Activated T-helper 2 cell treated with anti-CD3 and anti-CD28 coated beads, Interferon-gamma antibody, Interleukin-2, Interleukin-4, amounts not matched to agents 10 μg/mL and 5 μg/mL and 100 μg/mL, durations not matched to agents 14 hours and 24 hours and 36 hours (primary cell): ENCODE measurements around the gene CYYR1. TPM values are rescaled to one million over a fixed set of nuclear protein-coding genes. Genes with fewer than 3 reads are reported as not detected.

Source experiments
- DNase-seq: peaks from one replicate; pipeline ENCODE4 v3.0.0; 2021; ENCODE audit warnings: low spot score
- H3K27ac Mint-ChIP-seq: one replicate; pipeline ENCODE4 v1.8.0; 2021; ENCODE audit warnings: mixed read lengths
- H3K27me3 Mint-ChIP-seq: one replicate; pipeline ENCODE4 v1.8.0; 2021; ENCODE audit warnings: low read depth, mixed read lengths
- H3K36me3 Mint-ChIP-seq: one replicate; pipeline ENCODE4 v1.8.0; 2021; ENCODE audit warnings: low read depth, mixed read lengths
- H3K4me1 Mint-ChIP-seq: one replicate; pipeline ENCODE4 v1.8.0; 2021; ENCODE audit warnings: low read depth, mixed read lengths
- H3K4me3 Mint-ChIP-seq: one replicate; pipeline ENCODE4 v1.8.0; 2021; ENCODE audit warnings: low read depth, mild to moderate bottlenecking, moderate library complexity, mixed read lengths
- H3K9me3 Mint-ChIP-seq: one replicate; pipeline ENCODE4 v1.8.0; 2021; ENCODE audit warnings: mixed read lengths
- intact Hi-C: fragments of 100-400 bp; cut with micrococcal nuclease; formaldehyde crosslinking; loops from one replicate; pipeline ENCODE4 v1.15.1; 2023
- total RNA-seq: library from RNA; stranded (reverse); gene quantifications from 2 replicates; pipeline ENCODE4 v1.2.3, GENCODE V29; 2022

The CYYR1 gene
- total RNA-seq, 1 donor from 2014 or later = 0.07 TPM

DNA sequence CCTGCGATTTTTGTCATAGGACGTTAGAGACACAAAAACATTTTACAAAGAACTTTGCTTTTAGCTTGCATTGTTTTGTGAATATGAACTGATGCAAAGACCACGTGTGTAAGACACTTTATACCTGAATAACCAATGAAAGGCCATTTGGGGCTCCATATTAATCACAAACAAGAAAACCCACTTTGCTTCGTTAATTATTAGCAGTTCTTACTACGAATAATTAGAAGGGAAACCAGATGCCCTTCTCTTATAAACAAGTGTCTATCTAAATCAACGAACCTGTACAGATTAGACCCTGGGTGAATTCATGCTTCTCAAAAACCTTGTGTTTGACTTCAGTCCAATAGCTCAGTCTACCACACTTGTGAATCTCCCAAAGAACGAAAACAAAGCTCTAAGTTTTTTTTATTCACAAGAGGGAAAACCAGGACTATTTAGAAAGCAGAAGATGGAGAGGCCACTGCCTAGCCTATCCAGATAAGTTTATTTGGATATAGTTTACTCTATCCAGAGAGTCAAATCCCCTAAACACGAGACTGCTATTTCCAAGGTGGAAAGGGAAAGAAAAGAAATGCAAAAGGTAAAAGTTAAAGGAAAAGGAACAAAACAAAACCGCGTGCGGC lies 897 bp downstream of the CYYR1 start:
- Mint-ChIP-seq H3K4me3 (peak overlapping the region; percentile 56), H3K4me1 (peaks cover 2% of the 10 kb centered on the region), H3K9me3 (peaks cover 10% of the 10 kb centered on the region), H3K27me3 (peaks cover 20% of the 10 kb centered on the region), H3K27ac (no peak overlapping the region), H3K36me3 (no peaks in the 10 kb centered on the region)
- DNase-seq = no peak
- intact Hi-C loops = no loop called here

DNA sequence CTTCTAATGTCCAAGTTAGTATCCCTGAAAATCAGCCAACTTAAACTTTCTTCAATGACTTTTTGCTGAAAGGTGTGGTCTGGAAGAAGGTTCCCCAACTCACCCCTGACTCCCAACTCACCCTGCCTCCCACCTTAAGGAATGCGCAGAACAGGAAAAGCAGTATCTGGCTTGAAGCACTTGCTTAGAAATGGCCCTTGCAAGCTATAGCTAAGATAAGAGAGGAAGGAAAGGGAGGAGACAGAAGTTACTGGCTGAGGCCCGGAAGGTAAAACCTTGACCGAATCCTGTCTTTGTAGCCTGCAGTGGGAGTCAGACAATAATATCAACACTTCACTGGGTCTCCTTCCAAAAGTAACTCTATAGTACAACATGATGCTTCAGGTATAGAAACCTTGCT lies 2.9 kb downstream of the CYYR1 start:
- H3K27ac Mint-ChIP-seq = no peak overlapping the region
- H3K9me3 Mint-ChIP-seq = peaks cover 10% of the 10 kb centered on the region
- DNase-seq = no peak
- no peaks in the 10 kb centered on the region for H3K36me3 Mint-ChIP-seq
- peaks cover 2% of the 10 kb centered on the region for H3K4me1 Mint-ChIP-seq
- no peak overlapping the region for H3K4me3 Mint-ChIP-seq
- intact Hi-C loops = no loop called here
- H3K27me3 Mint-ChIP-seq = peaks cover 20% of the 10 kb centered on the region

DNA sequence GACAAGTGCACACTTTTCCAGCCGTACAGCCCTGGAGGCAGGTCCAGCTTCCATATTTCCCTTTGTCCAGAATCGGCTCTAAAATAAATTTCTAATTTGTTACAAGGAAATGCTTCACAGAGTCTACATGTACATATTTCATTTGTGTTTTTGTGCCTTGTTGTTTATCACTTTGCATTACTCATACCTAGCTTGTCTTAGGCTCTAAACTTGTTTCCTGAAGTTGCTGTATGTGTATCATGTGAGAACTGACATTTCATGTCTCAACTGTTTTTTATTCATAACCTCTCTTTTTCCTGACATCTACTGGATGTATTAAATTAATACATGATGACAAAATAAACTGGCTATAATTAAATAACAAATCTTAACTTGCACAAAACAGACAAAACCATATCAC lies 7.5 kb downstream of the CYYR1 start:
- Mint-ChIP-seq H3K9me3 (no peaks in the 10 kb centered on the region), H3K27me3 (peaks cover under 1% of the 10 kb centered on the region), H3K4me3 (no peak overlapping the region), H3K4me1 (no peaks in the 10 kb centered on the region), H3K27ac (no peak overlapping the region), H3K36me3 (no peaks in the 10 kb centered on the region)
- intact Hi-C loops = no loop called here
- no peak for DNase-seq

DNA sequence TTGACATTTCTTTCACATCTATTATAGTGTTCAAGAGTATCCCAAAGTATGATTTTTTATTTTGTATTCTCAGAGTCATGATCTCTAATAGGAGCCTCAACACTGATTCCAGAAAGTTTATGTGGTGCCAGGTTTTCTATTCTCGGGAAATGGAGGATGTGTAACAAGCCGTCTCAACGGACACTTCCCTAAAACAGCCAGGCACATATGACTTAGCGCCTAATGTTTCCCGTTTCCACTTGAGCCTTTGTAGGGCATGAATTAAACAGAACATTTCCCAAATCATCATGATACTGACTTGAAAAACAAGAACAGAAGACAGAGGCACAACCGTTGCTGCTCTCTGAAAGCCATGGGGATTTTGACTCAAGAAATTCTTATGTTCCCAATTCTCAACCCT lies 8.0 kb downstream of the CYYR1 start:
- no peak overlapping the region for H3K4me3 Mint-ChIP-seq
- no peaks in the 10 kb centered on the region for H3K4me1 Mint-ChIP-seq
- DNase-seq = no peak
- intact Hi-C loops = no loop called here
- no peaks in the 10 kb centered on the region for H3K36me3 Mint-ChIP-seq
- no peaks in the 10 kb centered on the region for H3K27me3 Mint-ChIP-seq
- no peaks in the 10 kb centered on the region for H3K9me3 Mint-ChIP-seq
- H3K27ac Mint-ChIP-seq = no peak overlapping the region

DNA sequence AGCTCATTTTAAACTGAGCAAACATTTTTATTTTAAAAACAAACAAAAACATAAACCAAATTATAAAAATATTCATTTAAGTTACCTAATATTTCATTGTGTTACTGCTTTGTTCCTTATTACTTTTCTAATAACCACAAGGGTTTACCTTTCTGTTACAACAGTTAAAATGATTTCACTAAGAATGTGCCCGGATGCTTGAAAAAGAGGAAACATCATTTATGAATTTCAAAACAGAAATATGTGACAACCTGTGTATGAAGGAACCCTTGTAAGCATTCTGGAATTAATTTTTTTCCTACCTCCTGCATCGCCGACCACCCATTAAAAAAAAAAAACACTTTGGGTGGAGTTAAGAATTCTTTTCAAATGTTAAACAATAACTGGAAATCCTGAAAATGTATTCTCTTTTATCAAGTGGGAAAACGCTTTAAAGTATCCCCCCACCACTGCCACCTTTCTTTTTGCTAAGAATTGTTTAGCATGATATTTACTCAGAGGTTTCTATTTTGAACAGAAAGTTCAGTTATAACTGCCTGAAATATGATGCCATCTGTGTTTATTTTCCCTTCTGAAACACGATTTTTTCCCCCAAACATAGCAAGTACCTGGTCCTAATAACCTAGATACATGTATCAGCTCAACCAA lies 9.1 kb downstream of the CYYR1 start:
- H3K4me1 Mint-ChIP-seq = no peaks in the 10 kb centered on the region
- DNase-seq = no peak
- H3K27me3 Mint-ChIP-seq = no peaks in the 10 kb centered on the region
- no peaks in the 10 kb centered on the region for H3K36me3 Mint-ChIP-seq
- no peak overlapping the region for H3K4me3 Mint-ChIP-seq
- H3K9me3 Mint-ChIP-seq = no peaks in the 10 kb centered on the region
- H3K27ac Mint-ChIP-seq = no peak overlapping the region
- intact Hi-C loops = no loop called here

DNA sequence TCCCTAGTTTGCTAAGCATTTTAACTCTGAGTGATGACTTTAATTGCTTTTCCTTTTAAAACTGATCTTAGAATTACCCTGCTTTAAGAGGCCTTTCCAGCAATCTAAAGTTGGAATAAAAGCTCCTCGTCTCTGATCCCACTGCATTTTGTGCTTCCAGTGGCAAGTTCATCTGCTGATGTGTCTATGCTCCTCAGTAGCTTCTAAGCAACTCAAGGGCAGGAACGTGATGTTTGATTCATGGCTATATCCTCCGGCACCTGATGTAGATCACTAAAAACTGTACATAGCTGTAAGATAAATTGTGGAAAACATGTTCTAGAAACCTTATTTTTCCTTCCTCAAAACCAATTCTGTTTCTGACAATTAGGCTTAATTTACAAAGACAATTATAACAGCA lies 12.5 kb downstream of the CYYR1 start:
- no peak overlapping the region for H3K4me3 Mint-ChIP-seq
- H3K36me3 Mint-ChIP-seq = no peaks in the 10 kb centered on the region
- intact Hi-C loops = no loop called here
- no peak for DNase-seq
- no peaks in the 10 kb centered on the region for H3K27me3 Mint-ChIP-seq
- no peaks in the 10 kb centered on the region for H3K4me1 Mint-ChIP-seq
- no peaks in the 10 kb centered on the region for H3K9me3 Mint-ChIP-seq
- no peak overlapping the region for H3K27ac Mint-ChIP-seq

DNA sequence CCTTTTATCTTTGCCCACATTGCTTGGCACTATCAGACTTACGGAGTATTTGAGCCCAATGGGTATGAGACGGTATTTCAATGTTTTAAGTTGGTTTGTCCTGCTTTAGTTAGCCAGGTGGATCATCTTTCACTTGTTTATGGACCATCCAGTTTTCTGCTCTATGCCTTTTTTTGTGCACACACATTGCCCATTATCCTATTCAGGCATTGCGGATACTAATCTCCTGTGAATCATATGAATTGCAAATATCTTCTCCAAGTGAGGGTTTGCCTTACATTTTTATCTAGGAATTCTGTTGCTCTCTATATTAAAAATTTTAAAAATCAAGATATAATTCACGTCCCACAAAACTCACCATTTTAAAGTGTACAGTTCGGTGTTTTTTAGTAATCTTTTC lies 14.0 kb downstream of the CYYR1 start:
- Mint-ChIP-seq H3K27me3 (no peaks in the 10 kb centered on the region), H3K4me3 (no peak overlapping the region), H3K9me3 (no peaks in the 10 kb centered on the region), H3K4me1 (no peaks in the 10 kb centered on the region), H3K27ac (no peak overlapping the region), H3K36me3 (no peaks in the 10 kb centered on the region)
- DNase-seq = no peak
- intact Hi-C loops = no loop called here

DNA sequence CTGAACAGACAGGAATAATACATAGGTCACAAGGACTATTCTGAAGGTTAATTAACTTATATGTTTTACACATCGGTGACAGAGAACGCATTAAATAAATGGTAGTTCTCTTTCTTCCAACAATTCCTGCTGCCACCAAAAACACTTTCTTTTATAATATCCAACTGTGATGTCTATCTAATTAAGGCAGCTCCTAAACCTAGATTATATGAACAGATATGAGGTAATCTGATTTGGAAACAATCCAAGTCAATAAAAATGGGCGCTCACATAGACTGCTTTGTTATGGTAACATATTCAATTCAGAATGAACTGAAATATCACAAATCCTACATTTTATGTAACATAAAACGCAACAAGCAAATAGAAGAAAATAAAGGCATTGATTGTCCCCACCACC lies 16.0 kb downstream of the CYYR1 start:
- intact Hi-C loops = no loop called here
- H3K27ac Mint-ChIP-seq = no peak overlapping the region
- H3K4me1 Mint-ChIP-seq = no peaks in the 10 kb centered on the region
- DNase-seq = no peak
- no peaks in the 10 kb centered on the region for H3K9me3 Mint-ChIP-seq
- no peaks in the 10 kb centered on the region for H3K27me3 Mint-ChIP-seq
- H3K36me3 Mint-ChIP-seq = no peaks in the 10 kb centered on the region
- no peak overlapping the region for H3K4me3 Mint-ChIP-seq

DNA sequence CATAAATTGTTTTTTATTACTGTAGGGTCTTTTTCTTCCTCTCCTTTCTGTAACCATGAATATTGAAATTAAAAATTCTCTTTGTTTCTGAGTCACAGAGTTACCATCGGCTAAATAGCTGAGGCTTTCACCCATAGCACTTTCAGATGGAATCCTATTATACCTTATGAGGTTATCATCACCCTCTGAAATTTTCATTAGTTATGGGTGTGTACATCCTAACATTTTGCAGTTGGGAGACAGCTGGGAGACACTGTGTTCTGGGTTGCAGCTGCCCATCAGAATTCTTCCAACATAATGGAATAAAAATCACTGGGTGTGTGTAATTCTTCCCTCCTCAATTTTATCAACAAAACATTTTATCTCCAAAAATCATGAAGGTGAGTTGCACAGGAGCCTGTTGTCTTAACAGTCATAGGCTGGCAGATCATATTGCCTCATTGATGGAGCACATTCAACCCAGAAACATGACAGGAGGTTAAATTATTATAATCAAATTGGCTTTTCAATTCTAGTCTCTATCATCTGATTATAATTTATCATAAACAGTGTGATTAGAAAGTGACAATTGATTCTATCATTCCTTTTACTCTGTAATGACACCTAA lies 17.4 kb downstream of the CYYR1 start:
- H3K27ac Mint-ChIP-seq = no peak overlapping the region
- no peaks in the 10 kb centered on the region for H3K9me3 Mint-ChIP-seq
- no peak for DNase-seq
- no peaks in the 10 kb centered on the region for H3K36me3 Mint-ChIP-seq
- no peak overlapping the region for H3K4me3 Mint-ChIP-seq
- no peaks in the 10 kb centered on the region for H3K4me1 Mint-ChIP-seq
- intact Hi-C loops = no loop called here
- H3K27me3 Mint-ChIP-seq = no peaks in the 10 kb centered on the region

DNA sequence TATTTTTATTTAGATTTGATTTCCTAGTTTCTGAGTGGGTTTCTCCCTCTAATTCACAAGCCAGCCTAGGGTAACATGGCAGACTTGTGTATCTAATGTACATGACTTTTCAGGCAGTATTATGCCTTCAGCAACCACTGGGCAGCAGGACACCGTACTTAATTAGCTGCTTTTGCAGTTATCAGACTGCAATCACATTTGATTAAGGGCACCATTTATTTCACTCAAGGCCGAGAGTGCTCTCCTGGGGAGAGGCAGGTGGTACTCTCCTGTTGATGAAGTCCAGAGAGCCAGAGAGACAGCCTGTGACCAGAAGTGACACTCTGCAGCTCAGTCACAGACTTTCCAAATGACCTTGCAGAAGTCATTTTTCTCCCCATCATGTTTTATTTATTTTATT lies 18.7 kb downstream of the CYYR1 start:
- no peak for DNase-seq

DNA sequence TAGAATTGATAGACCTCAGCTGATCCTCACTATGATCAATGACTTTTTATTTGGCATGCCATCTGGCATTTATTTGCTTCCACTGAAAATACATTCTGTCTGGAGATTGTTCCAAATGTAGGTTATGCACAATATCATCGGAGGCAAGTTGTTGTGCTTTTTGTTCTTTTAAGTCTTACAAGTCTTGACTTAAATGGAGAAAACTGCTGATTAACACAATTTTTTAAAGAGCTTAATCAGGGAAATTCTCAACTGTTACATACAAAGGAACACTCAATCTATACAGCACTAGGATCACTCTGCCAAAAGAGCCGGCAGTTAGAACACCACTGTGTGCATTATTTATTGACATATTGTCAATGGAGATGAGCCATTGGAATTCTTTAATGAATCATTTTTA lies 19.2 kb downstream of the CYYR1 start:
- H3K9me3 Mint-ChIP-seq = no peaks in the 10 kb centered on the region
- H3K36me3 Mint-ChIP-seq = no peaks in the 10 kb centered on the region
- DNase-seq = no peak
- H3K27me3 Mint-ChIP-seq = no peaks in the 10 kb centered on the region
- H3K4me1 Mint-ChIP-seq = no peaks in the 10 kb centered on the region
- H3K27ac Mint-ChIP-seq = no peak overlapping the region
- no peak overlapping the region for H3K4me3 Mint-ChIP-seq
- intact Hi-C loops = no loop called here

More for the DNA sequence above, 18.7 kb downstream of the CYYR1 start:
- H3K9me3 Mint-ChIP-seq = no peaks in the 10 kb centered on the region
- intact Hi-C loops = no loop called here
- no peaks in the 10 kb centered on the region for H3K36me3 Mint-ChIP-seq
- H3K4me3 Mint-ChIP-seq = no peak overlapping the region
- no peaks in the 10 kb centered on the region for H3K4me1 Mint-ChIP-seq
- no peak overlapping the region for H3K27ac Mint-ChIP-seq
- H3K27me3 Mint-ChIP-seq = no peaks in the 10 kb centered on the region

DNA sequence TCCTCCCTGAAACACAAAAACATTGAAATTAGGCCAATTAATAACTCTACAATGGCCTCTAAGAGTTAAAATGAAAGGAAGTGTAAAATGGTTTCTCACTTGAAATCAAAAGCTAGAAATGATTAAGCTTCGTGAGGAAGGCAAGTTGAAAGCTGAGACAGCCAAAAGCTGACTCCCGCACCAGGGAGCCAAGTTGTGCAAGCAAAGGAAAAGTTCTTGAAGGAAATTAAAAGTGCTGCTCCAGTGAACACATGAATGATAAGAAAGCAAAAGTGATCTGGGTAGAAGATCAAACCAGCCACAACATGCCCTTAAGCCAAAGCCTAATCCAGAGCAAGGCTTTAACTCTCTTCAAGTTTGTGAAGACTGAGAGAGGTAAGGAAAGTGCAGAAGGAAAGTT lies 22.8 kb downstream of the CYYR1 start:
- H3K4me3 Mint-ChIP-seq = no peak overlapping the region
- H3K9me3 Mint-ChIP-seq = no peaks in the 10 kb centered on the region
- H3K4me1 Mint-ChIP-seq = no peaks in the 10 kb centered on the region
- H3K27ac Mint-ChIP-seq = no peak overlapping the region
- intact Hi-C loops = no loop called here
- no peaks in the 10 kb centered on the region for H3K36me3 Mint-ChIP-seq
- H3K27me3 Mint-ChIP-seq = no peaks in the 10 kb centered on the region
- DNase-seq = no peak

DNA sequence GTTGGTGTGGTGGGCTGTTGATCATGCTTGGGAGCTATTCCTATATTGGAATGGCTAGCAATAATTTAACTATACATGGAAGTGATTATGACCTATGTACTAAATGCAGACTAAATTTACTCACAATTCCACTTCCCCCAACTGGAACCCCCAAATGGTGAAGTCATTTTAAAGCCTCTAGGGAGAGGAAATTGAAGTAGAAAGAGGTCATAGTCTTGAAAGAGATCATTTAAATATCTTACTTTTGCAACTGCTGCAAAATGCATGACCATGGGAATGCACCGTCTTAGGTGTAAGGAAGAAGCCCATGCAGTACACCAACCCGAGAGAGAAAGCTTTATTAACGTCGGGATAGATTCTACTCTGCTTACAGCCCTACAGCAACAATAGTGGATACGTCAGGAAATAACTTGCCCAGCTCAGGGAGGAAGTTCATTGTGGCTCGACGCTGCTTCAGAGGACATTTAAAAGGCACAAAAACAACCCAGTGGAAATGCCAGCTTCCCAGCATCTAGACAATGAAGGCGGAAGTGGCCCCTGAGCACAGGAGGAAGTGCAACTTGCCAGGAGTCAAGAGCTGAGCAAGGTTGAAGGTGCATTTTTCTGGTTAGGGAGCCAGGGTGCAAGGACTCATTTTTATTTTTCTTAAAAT lies 26.5 kb downstream of the CYYR1 start:
- intact Hi-C loops = no loop called here
- Mint-ChIP-seq H3K27me3 (no peaks in the 10 kb centered on the region), H3K36me3 (no peaks in the 10 kb centered on the region), H3K9me3 (no peaks in the 10 kb centered on the region), H3K4me1 (no peaks in the 10 kb centered on the region), H3K27ac (no peak overlapping the region), H3K4me3 (no peak overlapping the region)
- DNase-seq = no peak
